Spleen (tissue), 11 donors: ENCODE measurements around the gene ANKRD44. TPM values are rescaled to one million over a fixed set of nuclear protein-coding genes. Genes with fewer than 3 reads are reported as not detected.

ENCODE experiments used
- DNase-seq: peaks from one replicate; pipeline ENCODE4 v3.0.0-alpha.2; 2020
- H3K27ac ChIP-seq, 8 donors: fragments of 200-600 bp; sonication (generic) in 7 of 8; 1 replicate in 4 of 8; 2 replicates in 4 of 8; pipeline versions ENCODE4 v1.5.0 to v1.8.0; 2016 to 2021; ENCODE audit warnings: inconsistent platforms in 4 of 8, mild to moderate bottlenecking in 4 of 8, moderate library complexity in 1 of 8
- H3K27me3 ChIP-seq, 7 donors: fragments of 200-600 bp; sonication (generic) in 6 of 7; replicated peaks in 1 of 7; 1 replicate in 4 of 7; 2 replicates in 3 of 7; pipeline versions ENCODE4 v1.5.0 to v1.8.0; 2016 to 2021; ENCODE audit warnings: inconsistent platforms in 3 of 7, mild to moderate bottlenecking in 1 of 7
- H3K36me3 ChIP-seq, 6 donors: fragments of 200-600 bp; sonication (generic) in 5 of 6; 1 replicate in 4 of 6; 2 replicates in 2 of 6; pipeline versions ENCODE4 v1.5.0 to v1.8.0; 2016 to 2021; ENCODE audit warnings: inconsistent platforms in 2 of 6
- H3K4me1 ChIP-seq, 6 donors: fragments of 200-600 bp; sonication (generic) in 5 of 6; 1 replicate in 3 of 6; 2 replicates in 3 of 6; pipeline versions ENCODE4 v1.5.0 to v1.8.0; 2016 to 2021; ENCODE audit warnings: inconsistent platforms in 3 of 6
- H3K4me3 ChIP-seq, 8 donors: fragments of 200-600 bp; sonication (generic) in 7 of 8; 1 replicate in 4 of 8; 2 replicates in 4 of 8; pipeline versions ENCODE4 v1.5.0 to v1.8.0; 2016 to 2021; ENCODE audit warnings: inconsistent platforms in 4 of 8, mild to moderate bottlenecking in 4 of 8, moderate library complexity in 2 of 8
- H3K9me3 ChIP-seq, 8 donors: fragments of 200-600 bp; sonication (generic) in 7 of 8; 1 replicate in 4 of 8; 2 replicates in 4 of 8; pipeline versions ENCODE4 v1.5.0 to v1.8.0; 2016 to 2021; ENCODE audit warnings: inconsistent platforms in 4 of 8
- POLR2A ChIP-seq, 3 donors: fragments of 450-650 bp; IDR thresholded peaks; one replicate each; pipeline ENCODE4 v1.5.1; 2017; ENCODE audit warnings: antibody characterized with exemption in 3 of 3, mild to moderate bottlenecking in 1 of 3
- POLR2AphosphoS5 ChIP-seq, 3 donors: sonication (generic); formaldehyde crosslinking; IDR thresholded peaks; one replicate each; pipeline ENCODE4 v1.5.1; 2017; ENCODE audit warnings: antibody characterized with exemption in 3 of 3
- WGBS, 5 donors: extraction: QIAGEN DNeasy Blood & Tissue Kit in 3 of 5; methylation state at CpG; one replicate each; pipeline versions ENCODE4 v1.1.5 to v1.1.7; 2013 to 2018; 5-methylcytosine and 5-hydroxymethylcytosine counted together
- intact Hi-C: fragments of 100-400 bp; cut with DNase I; formaldehyde crosslinking; loops from one replicate; pipeline ENCODE4 v1.15.0; 2023; ENCODE audit warnings: low total_unique reads
- polyA plus RNA-seq, 3 donors: library from polyadenylated mRNA; stranded (reverse); fragments of 200-250 nt; gene quantifications; one replicate each; pipeline ENCODE4 v1.2.1, GENCODE V29; 2013
- total RNA-seq, 7 donors: library from RNA; depleted of rRNA in 3 of 7; stranded (reverse); fragments of >200 nt in 3 of 7; fragmentation: NEBNext Ultra II Directional in 4 of 7; extraction: Animal tissue kit (Norgen Biotek cat#: 25700) in 4 of 7; gene quantifications; one replicate each; pipeline versions ENCODE4 v1.1.0 to v1.2.1, GENCODE V29; 2016 to 2021
- TF ChIP-seq, protein P1 (sequence below), 11 experiments: fragments of 200-600 bp in 7 of 11; fragments of 450-650 bp in 4 of 11; sonication (generic) in 4 of 11; IDR thresholded peaks in 8 of 11; conservative IDR thresholded peaks in 3 of 11; 1 replicate in 7 of 11; 2 replicates in 4 of 11; pipeline versions ENCODE4 v1.4.0 to v1.8.0; 2016 to 2021; ENCODE audit warnings: antibody characterized with exemption in 11 of 11, inconsistent platforms in 4 of 11, mild to moderate bottlenecking in 1 of 11
- donor health status: healthy with polysubstance abuse.
- donor health status: DM: no; HTN: no; CAD: no; lungs with moderate emphysema.
- donor health status: DM: no; HTN: no; CAD: no.
- donor health status: Bipolar disorder and iron deficiency.
- donor health status: healthy.
- donor health status: DM: no; HTN: no; CAD: no.
- donor health status: DM: yes; HTN: yes; CAD: no.

The ANKRD44 gene
- total and polyA plus RNA-seq, 10 donors, result 16.0 to 183 (median 140) TPM

DNA sequence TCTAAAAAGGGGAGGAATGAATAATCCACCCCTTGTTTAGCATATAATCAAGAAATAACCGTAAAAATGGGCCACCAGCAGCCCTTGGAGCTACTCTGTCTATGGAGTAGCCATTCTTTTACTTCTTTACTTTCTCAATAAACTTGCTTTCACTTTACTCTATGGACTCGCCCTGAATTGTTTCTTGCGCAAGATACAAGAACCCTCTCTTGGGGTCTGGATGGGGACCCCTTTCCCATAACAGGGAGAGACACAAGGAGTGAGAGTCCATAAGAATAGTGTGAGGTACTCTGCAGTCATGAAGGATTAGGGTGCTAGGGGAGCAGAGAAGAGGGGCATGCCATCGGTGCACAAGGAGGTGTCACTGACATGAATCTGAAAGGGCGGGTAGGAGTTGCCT, 224.9 kb downstream of the ANKRD44 start:
- Histone ChIP-seq H3K36me3 (peaks cover 0 to 100% (median 36%) of the 10 kb centered on the region in 6 donors), H3K9me3 (no peaks in the 10 kb centered on the region), H3K27ac (peak overlapping the region in 5 of 8 donors; percentile 15 to 57 (median 40)), H3K27me3 (no peaks in the 10 kb centered on the region), H3K4me3 (no peak overlapping the region), H3K4me1 (peaks cover 3 to 46% (median 11%) of the 10 kb centered on the region in 6 donors)
- 92 to 98% (median 96%) methylated on average over 5 of the region's 5 CpGs for WGBS, 5 donors
- intact Hi-C loops, result no loop called here
- TF ChIP-seq POLR2A (IDR thresholded peaks at IDR 0.05) (no peak), POLR2AphosphoS5 (IDR thresholded peaks at IDR 0.05) (no peak)
- TF ChIP-seq, protein P1, sequence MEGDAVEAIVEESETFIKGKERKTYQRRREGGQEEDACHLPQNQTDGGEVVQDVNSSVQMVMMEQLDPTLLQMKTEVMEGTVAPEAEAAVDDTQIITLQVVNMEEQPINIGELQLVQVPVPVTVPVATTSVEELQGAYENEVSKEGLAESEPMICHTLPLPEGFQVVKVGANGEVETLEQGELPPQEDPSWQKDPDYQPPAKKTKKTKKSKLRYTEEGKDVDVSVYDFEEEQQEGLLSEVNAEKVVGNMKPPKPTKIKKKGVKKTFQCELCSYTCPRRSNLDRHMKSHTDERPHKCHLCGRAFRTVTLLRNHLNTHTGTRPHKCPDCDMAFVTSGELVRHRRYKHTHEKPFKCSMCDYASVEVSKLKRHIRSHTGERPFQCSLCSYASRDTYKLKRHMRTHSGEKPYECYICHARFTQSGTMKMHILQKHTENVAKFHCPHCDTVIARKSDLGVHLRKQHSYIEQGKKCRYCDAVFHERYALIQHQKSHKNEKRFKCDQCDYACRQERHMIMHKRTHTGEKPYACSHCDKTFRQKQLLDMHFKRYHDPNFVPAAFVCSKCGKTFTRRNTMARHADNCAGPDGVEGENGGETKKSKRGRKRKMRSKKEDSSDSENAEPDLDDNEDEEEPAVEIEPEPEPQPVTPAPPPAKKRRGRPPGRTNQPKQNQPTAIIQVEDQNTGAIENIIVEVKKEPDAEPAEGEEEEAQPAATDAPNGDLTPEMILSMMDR (IDR thresholded peaks at IDR 0.05 in 8 of 11, conservative IDR thresholded peaks at IDR 0.05 in 3 of 11), result no peak
- DNase-seq, result no peak

DNA sequence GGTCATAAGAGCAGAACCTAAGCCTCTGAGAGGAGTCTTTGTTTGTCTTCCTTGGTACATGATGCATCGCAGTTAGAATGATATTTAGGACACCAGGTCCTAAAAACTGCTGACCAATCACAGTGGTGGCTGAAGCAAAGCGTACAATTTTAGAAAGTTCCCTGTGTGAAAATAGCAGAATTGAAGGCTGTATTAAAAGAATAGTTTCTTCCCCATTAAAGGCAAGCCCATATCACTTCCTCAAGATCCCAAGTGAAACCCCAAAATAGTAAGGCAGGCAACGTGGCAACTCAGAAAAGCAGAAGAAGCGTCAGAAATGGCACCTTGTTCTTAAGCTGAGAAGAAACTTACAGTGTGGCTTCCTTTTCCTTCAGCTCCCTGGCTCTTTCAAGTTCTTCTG, 229.3 kb downstream of the ANKRD44 start:
- TF ChIP-seq POLR2A (IDR thresholded peaks at IDR 0.05) (no peak), POLR2AphosphoS5 (IDR thresholded peaks at IDR 0.05) (no peak)
- TF ChIP-seq, protein P1 (IDR thresholded peaks at IDR 0.05 in 8 of 11, conservative IDR thresholded peaks at IDR 0.05 in 3 of 11), result no peak
- Histone ChIP-seq H3K27me3 (no peaks in the 10 kb centered on the region), H3K4me3 (no peak overlapping the region), H3K36me3 (peaks cover 3 to 100% (median 65%) of the 10 kb centered on the region in 6 donors), H3K27ac (no peak overlapping the region), H3K9me3 (peaks cover 0 to 8% (median 0%) of the 10 kb centered on the region in 8 donors), H3K4me1 (peaks cover 0 to 20% (median 5%) of the 10 kb centered on the region in 6 donors)
- 52 to 72% (median 69%) methylated on average over 4 of the region's 4 CpGs for WGBS, 5 donors
- intact Hi-C loops, result no loop called here
- DNase-seq, result no peak

DNA sequence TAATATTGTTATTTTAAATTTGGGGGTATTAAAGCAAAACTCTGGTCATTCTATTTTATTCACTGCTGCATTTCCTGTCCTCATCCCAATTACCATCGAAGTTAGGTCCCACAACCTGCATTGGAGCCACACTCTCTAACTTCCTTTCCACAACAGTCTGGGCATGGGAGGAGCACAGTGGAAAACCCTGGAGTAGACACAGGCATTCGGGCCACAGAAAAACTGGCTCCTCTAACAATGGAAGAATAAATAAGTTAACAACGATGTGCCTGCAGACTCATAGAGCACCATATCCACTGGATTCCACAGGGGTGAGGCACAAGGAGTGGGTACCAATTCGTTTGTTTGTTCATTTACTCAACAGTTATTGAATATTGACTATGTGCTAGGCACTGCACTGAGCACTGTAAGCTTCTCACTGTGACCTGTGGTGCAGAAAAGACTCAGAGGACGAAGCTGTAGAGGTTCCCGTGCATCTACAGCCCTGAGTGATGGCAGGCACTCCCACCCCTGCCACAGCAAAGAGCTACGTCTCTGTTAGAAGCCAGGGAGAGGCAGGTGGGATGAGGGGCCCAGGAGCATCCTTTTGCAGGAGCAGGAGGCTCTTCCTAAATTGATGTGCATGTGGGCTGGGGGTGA, 229.9 kb downstream of the ANKRD44 start:
- no peaks in the 10 kb centered on the region for H3K27me3 ChIP-seq
- peaks cover 3 to 100% (median 69%) of the 10 kb centered on the region in 6 donors for H3K36me3 ChIP-seq
- H3K9me3 ChIP-seq, result peaks cover 0 to 8% (median 0%) of the 10 kb centered on the region in 8 donors
- no peak for DNase-seq
- no peak overlapping the region for H3K27ac ChIP-seq
- WGBS, 5 donors, result 87 to 92% (median 90%) methylated on average over 7 of the region's 7 CpGs
- intact Hi-C loops, result no loop called here
- peaks cover 0 to 14% (median under 1%) of the 10 kb centered on the region in 6 donors for H3K4me1 ChIP-seq
- peak in 1 of 3 donors; percentile 23 for TF ChIP-seq POLR2AphosphoS5 (IDR thresholded peaks at IDR 0.05)
- no peak for TF ChIP-seq POLR2A (IDR thresholded peaks at IDR 0.05)
- H3K4me3 ChIP-seq, result no peak overlapping the region

DNA sequence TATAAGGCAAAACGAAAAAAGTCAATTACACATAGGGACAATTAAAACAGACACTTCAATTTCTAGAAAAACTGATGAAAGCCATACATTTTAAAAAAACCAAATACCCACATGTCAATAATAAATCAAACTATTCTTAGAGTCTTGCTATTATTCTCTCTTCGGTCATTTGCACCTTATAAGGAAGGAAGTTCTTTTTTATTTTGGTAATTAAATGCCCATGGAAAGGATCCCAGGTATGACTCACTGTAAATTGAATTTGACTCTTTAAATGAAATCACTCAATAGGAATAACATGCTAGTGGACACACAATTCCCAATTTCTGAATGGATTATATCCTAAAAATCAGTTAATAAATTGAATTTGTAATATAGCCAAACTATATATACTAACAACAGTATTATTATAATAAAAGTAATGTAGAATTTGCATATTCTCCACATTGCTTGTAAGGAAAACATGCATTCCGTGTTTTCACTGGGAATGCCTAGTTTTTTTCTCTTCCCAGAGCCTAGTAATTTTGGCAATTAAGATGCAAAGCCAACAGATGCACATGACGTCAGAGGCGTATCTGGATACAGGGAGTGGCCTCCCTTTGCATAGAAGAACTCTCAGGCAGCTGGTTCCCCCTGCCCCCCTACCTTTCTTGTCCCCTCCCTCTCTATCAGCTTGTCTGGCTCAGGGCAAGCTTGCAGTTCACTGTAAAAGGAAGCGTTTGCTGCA, 230.6 kb downstream of the ANKRD44 start:
- intact Hi-C loops, result no loop called here
- peaks cover 0 to 12% (median 0%) of the 10 kb centered on the region in 6 donors for H3K4me1 ChIP-seq
- H3K9me3 ChIP-seq, result peaks cover 0 to 8% (median 0%) of the 10 kb centered on the region in 8 donors
- no peak overlapping the region for H3K27ac ChIP-seq
- TF ChIP-seq POLR2A (IDR thresholded peaks at IDR 0.05), result no peak
- TF ChIP-seq POLR2AphosphoS5 (IDR thresholded peaks at IDR 0.05), result no peak
- TF ChIP-seq, protein P1 (IDR thresholded peaks at IDR 0.05 in 8 of 11, conservative IDR thresholded peaks at IDR 0.05 in 3 of 11), result no peak
- peaks cover 3 to 100% (median 72%) of the 10 kb centered on the region in 6 donors for H3K36me3 ChIP-seq
- DNase-seq, result no peak
- 88 to 92% (median 88%) methylated on average over 6 of the region's 6 CpGs for WGBS, 5 donors
- H3K27me3 ChIP-seq, result no peaks in the 10 kb centered on the region
- no peak overlapping the region for H3K4me3 ChIP-seq
